Psoas muscle (tissue), 8 donors: ENCODE data around the gene NTHL1. TPM values are rescaled to one million over a fixed set of nuclear protein-coding genes. Genes with fewer than 3 reads are reported as not detected.
A peak's percentile ranks its signal among the peaks of the same experiment; 100 is the strongest.

ENCODE experiments used
- ATAC-seq, 4 donors: fragments of 200-7000 bp; cut with Tn5 transposase; one replicate each; pipeline ENCODE4 v1.9.1; 2020; ENCODE audit warnings: moderate library complexity in 3 of 4, mild to moderate bottlenecking in 2 of 4
- DNase-seq, 2 donors: peaks; one replicate each; pipeline ENCODE4 v3.0.0-alpha.2; 2020
- H3K27ac ChIP-seq: fragments of 200-600 bp; one replicate; pipeline ENCODE4 v1.8.0; 2022
- H3K27me3 ChIP-seq, 3 donors: fragments of 200-600 bp in 1 of 3; one replicate each; pipeline versions ENCODE4 v1.6.1 to v1.8.0; 2013 to 2022; ENCODE audit warnings: low read length in 2 of 3, mild to moderate bottlenecking in 2 of 3, moderate library complexity in 1 of 3; ENCODE audit not compliant: insufficient read depth in 3 of 3
- H3K36me3 ChIP-seq, 2 donors: fragments of 200-600 bp in 1 of 2; one replicate each; pipeline versions ENCODE4 v1.6.1 to v1.8.0; 2013 to 2022; ENCODE audit warnings: low read depth in 1 of 2, mild to moderate bottlenecking in 1 of 2, moderate library complexity in 1 of 2; ENCODE audit not compliant: insufficient read depth in 1 of 2
- H3K4me1 ChIP-seq: fragments of 200-600 bp; one replicate; pipeline ENCODE4 v1.8.0; 2022
- H3K4me3 ChIP-seq: fragments of 200-600 bp; one replicate; pipeline ENCODE4 v1.8.0; 2022; ENCODE audit warnings: mild to moderate bottlenecking
- H3K9me3 ChIP-seq: fragments of 200-600 bp; one replicate; pipeline ENCODE4 v1.8.0; 2022
- WGBS, 3 donors: extraction: QIAGEN DNeasy Blood & Tissue Kit; methylation state at CpG; one replicate each; pipeline versions ENCODE4 v1.1.6 to v1.1.7; 2013; 5-methylcytosine and 5-hydroxymethylcytosine counted together
- intact Hi-C, 2 donors: fragments of 100-400 bp; cut with DNase I; formaldehyde crosslinking; loops; one replicate each; pipeline versions ENCODE4 v1.11.0 to v1.14.2; 2022
- polyA plus RNA-seq, 3 donors: library from polyadenylated mRNA; stranded (reverse); fragments of 200-250 nt; gene quantifications; one replicate each; pipeline ENCODE4 v1.2.3, GENCODE V29; 2013
- total RNA-seq, 4 donors: library from RNA; stranded (reverse); fragmentation: NEBNext Ultra II Directional in 2 of 4; extraction: Animal tissue kit (Norgen Biotek cat#: 25700) in 2 of 4; gene quantifications; one replicate each; pipeline versions ENCODE4 v1.2.1 to v1.2.4, GENCODE V29; 2021 to 2023
- TF ChIP-seq, protein P1 (sequence below): fragments of 200-600 bp; IDR thresholded peaks from one replicate; pipeline ENCODE4 v1.8.0; 2022; ENCODE audit warnings: antibody characterized with exemption
- donor health status: healthy with polysubstance abuse.
- donor health status: DM: no; HTN: no; CAD: no; lungs with moderate emphysema.
- donor health status: Bipolar disorder and iron deficiency.
- donor health status: healthy.
- donor health status: DM: yes; HTN: yes; CAD: no.
- donor health status: DM: no; HTN: no; CAD: no.
- donor health status: DM: no; HTN: no; CAD: no.
- donor health status: DM: yes; HTN: yes; CAD: no.

Gene NTHL1
- total and polyA plus RNA-seq, 7 donors = 3.1 to 17.7 (median 8.0) TPM

DNA sequence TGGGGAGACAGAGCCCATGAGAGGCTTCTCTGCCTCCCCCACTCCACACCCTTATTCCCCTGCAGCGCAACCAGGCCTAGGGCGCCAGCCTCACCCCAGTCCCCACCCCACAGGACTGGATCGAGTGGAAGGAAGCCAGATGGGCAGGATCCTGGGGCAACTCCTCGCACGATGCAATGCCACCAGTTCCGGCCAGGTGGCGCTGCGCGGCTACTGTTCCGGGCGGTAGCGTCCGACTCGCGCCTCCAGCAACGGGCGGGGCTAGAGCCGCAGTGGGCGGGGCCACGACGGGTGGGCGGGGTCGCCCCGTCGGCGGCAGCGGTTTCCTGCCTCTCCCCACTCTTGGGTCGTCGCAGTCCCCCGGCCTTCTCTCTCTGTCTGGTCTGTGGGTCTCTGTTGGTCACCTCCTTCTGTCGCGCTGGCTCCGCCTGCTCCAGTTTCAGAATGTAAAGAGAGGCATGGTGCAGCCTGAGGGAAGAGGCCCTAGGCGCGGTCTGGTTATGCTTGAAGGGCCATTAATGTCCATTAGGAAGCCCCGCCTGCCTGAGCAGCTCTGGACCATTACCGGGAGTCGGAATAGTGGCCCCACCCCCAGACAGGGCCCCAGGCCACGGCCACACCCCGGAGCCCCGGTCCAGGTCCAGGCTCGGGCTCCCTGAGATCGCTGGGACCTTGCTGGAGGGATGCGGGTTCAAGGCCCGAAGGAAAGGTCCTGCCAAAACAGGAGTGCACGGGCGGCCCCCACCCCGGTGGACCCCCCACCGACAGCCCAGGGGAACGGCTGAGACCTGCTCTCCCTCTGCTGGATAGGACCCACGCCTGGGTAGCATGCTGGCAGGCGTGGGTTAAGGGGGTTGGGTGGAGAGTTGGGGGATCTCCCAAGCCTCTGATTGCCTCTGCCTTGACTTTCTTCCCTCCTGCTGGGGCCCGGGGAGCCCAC lies 24.3 kb downstream of the NTHL1 start:
- Histone ChIP-seq H3K4me1 (peaks cover 24% of the 10 kb centered on the region), H3K27ac (peak overlapping the region; percentile 52), H3K4me3 (peak overlapping the region; percentile 46), H3K9me3 (no peaks in the 10 kb centered on the region), H3K36me3 (no peaks in the 10 kb centered on the region), H3K27me3 (peaks cover 0 to 27% (median 16%) of the 10 kb centered on the region in 3 donors)
- ATAC-seq = peak; percentile 88 to 94 (median 92)
- DNase-seq = peak; percentile 93 to 96
- TF ChIP-seq, protein P1, sequence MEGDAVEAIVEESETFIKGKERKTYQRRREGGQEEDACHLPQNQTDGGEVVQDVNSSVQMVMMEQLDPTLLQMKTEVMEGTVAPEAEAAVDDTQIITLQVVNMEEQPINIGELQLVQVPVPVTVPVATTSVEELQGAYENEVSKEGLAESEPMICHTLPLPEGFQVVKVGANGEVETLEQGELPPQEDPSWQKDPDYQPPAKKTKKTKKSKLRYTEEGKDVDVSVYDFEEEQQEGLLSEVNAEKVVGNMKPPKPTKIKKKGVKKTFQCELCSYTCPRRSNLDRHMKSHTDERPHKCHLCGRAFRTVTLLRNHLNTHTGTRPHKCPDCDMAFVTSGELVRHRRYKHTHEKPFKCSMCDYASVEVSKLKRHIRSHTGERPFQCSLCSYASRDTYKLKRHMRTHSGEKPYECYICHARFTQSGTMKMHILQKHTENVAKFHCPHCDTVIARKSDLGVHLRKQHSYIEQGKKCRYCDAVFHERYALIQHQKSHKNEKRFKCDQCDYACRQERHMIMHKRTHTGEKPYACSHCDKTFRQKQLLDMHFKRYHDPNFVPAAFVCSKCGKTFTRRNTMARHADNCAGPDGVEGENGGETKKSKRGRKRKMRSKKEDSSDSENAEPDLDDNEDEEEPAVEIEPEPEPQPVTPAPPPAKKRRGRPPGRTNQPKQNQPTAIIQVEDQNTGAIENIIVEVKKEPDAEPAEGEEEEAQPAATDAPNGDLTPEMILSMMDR = peak; percentile 96
- WGBS, 3 donors = 13 to 18% (median 14%) methylated on average over 46 to 53 of the region's 53 CpGs
- intact Hi-C loops = loop anchor here (2.0 to 5.0 kb wide), 2 partner anchors 117 to 129 kb away; no protein-coding TSS in a partner anchor

DNA sequence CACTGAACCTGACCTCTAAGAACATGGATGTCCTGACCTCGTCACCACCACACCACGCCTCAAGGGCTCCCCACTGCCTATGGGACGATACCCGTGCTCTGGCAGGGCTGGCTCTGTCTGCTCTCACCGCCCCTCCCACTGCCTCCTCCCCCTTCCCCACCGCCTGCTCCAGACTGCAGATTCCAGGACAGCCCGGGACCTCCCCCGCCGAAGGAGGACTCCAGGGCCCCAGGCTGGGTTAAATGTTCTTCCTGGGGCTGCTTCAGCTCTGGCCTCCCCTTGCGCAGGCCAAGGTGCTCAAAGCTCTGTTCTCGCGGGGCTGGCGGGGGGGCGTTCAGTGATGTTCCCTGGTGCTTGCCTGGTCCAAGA lies 24.9 kb downstream of the NTHL1 start:
- Histone ChIP-seq H3K4me1 (peaks cover 19% of the 10 kb centered on the region), H3K27me3 (peaks cover 0 to 27% (median 18%) of the 10 kb centered on the region in 3 donors), H3K9me3 (no peaks in the 10 kb centered on the region), H3K27ac (no peak overlapping the region), H3K4me3 (peak overlapping the region; percentile 46), H3K36me3 (no peaks in the 10 kb centered on the region)
- 1 to 3% (median 2%) methylated on average over 13 to 14 of the region's 14 CpGs for WGBS, 3 donors
- no peak for DNase-seq
- TF ChIP-seq, protein P1 = no peak
- intact Hi-C loops = loop anchor here (2.0 to 5.0 kb wide), 2 partner anchors 118 to 130 kb away; no protein-coding TSS in a partner anchor
- peak; percentile 4 to 11 (median 8) for ATAC-seq

DNA sequence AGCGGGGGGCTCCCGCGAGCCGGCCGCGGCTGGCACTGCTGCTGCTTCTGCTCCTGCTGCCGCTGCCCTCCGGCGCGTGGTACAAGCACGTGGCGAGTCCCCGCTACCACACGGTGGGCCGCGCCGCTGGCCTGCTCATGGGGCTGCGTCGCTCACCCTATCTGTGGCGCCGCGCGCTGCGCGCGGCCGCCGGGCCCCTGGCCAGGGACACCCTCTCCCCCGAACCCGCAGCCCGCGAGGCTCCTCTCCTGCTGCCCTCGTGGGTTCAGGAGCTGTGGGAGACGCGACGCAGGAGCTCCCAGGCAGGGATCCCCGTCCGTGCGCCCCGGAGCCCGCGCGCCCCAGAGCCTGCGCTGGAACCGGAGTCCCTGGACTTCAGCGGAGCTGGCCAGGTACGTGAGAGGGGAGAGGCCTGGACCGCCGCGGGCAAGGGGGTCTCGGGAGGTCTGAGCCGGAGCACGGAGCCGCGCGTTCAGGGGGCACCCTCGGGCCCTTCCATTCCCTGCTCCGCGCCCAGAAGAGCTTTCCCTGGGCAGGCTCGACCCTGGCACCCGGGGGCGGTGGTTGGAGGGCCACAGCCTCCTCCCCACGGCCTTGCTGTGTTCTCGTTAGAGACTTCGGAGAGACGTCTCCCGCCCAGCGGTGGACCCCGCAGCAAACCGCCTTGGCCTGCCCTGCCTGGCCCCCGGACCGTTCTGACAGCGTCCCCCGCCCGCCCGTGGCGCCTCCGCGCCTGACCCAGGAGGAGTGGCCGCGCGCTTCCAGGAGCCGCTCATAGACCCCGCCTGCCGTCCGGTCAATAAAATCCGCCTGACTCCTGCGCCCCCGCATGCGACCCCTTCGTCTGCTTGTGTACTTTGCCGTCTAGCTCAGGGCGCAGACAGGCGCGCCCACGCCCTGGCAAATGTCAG lies 27.5 kb downstream of the NTHL1 start:
- Histone ChIP-seq H3K36me3 (no peaks in the 10 kb centered on the region), H3K9me3 (no peaks in the 10 kb centered on the region), H3K27me3 (peaks cover 0 to 27% (median 18%) of the 10 kb centered on the region in 3 donors), H3K27ac (no peak overlapping the region), H3K4me3 (peak overlapping the region; percentile 43), H3K4me1 (peaks cover 3% of the 10 kb centered on the region)
- WGBS, 3 donors = 2 to 4% (median 3%) methylated on average over 53 to 96 of the region's 96 CpGs
- ATAC-seq (no peak), DNase-seq (no peak)
- TF ChIP-seq, protein P1 = no peak
- intact Hi-C loops = loop anchor here in 1 of 2 donors (5.0 kb wide), 1 partner anchor 132 kb away; no protein-coding TSS in a partner anchor

DNA sequence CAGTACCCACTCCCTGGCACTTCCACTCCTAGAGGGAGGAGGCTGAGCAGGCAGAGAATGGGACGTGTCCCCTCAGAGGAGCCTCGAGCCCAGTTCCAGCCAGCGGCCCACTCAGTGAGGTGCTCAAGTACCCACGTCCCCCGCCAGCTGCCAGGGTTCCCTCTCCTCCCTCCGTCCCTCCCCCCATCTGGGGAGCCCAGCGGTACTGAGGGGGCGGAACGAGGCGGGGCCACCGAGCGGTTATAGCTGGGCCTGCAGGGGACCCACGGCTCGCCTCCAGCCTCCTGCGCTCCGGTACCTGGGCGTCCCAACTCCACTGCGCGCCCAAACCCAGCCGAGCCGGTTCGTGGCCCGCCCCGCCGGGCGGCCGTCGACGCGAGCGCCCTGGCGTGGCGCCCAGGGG lies 28.1 kb downstream of the NTHL1 start, which contains the start of gene NPW:
NPW (plus strand) TSS at position 268 of the 403 bp plus-strand sequence.
- intact Hi-C loops = no loop called here
- peaks cover 3% of the 10 kb centered on the region for H3K4me1 ChIP-seq
- 3 to 6% (median 5%) methylated on average over 13 to 33 of the region's 33 CpGs for WGBS, 3 donors
- peak within 1 kb of the TSS; percentile 43 for H3K4me3 ChIP-seq
- H3K27me3 ChIP-seq = peaks cover 0 to 27% (median 18%) of the 10 kb centered on the region in 3 donors
- TF ChIP-seq, protein P1 = no peak
- H3K27ac ChIP-seq = no peak within 1 kb of the TSS
- no peaks in the 10 kb centered on the region for H3K9me3 ChIP-seq
- ATAC-seq = no peak
- no peaks in the 10 kb centered on the region for H3K36me3 ChIP-seq
- DNase-seq = no peak
